GM12864 (cell line): Measurements from ENCODE around the gene IGSF21.
A peak's percentile ranks its signal among the peaks of the same experiment; 100 is the strongest.

Experiments used
- DNase-seq: peaks from one replicate; pipeline ENCODE4 v3.0.0-alpha.2; 2011; ENCODE audit warnings: low read depth
- H3K4me3 ChIP-seq: 2 replicates; pipeline ENCODE4 v1.5.1; 2011; ENCODE audit warnings: mild to moderate bottlenecking, low read depth, low read length, control low read depth
- CTCF ChIP-seq: IDR thresholded peaks from 2 replicates; pipeline ENCODE4 v1.5.1; 2011; ENCODE audit warnings: low read depth, mild to moderate bottlenecking, moderate library complexity, low read length, control low read depth, inconsistent platforms; ENCODE audit errors: missing control alignments

Gene IGSF21

GRCh38 chr1:18217398-18218043 lies 109.9 kb downstream of the IGSF21 start:
- H3K4me3 ChIP-seq = no peak overlapping the region
- peak; percentile 74 for TF ChIP-seq CTCF
- peak; percentile 15 for DNase-seq

- DNase-seq = no peak
- no peak for TF ChIP-seq CTCF
- H3K4me3 ChIP-seq = no peak overlapping the region
Measured at GRCh38 chr1:18229625-18230024, 122.0 kb downstream of the IGSF21 start.

GRCh38 chr1:18230321-18230720 lies 122.7 kb downstream of the IGSF21 start:
- no peak for DNase-seq
- no peak overlapping the region for H3K4me3 ChIP-seq
- TF ChIP-seq CTCF = no peak

GRCh38 chr1:18230840-18231239 lies 123.2 kb downstream of the IGSF21 start:
- DNase-seq = no peak
- TF ChIP-seq CTCF = no peak
- no peak overlapping the region for H3K4me3 ChIP-seq

GRCh38 chr1:18232052-18232451 lies 124.5 kb downstream of the IGSF21 start:
- no peak for DNase-seq
- TF ChIP-seq CTCF = peak; percentile 52
- H3K4me3 ChIP-seq = no peak overlapping the region

- TF ChIP-seq CTCF = no peak
- DNase-seq = no peak
- no peak overlapping the region for H3K4me3 ChIP-seq
Measured at GRCh38 chr1:18233176-18233864, 125.7 kb downstream of the IGSF21 start.
